OCI-LY3 (cell line): ENCODE measurements around the gene SYNPO2.
"Not testable (repeated sequence)": the region's sequence is repeated elsewhere in the genome, so short reads cannot be mapped to it uniquely, and the experiment has no call there.

Source experiments
- H2AFZ ChIP-seq: fragments of 200-600, 300-600 bp; shearing (Covaris generic); 2 replicates; pipeline ENCODE4 v1.6.0; 2014; ENCODE audit warnings: antibody characterized with exemption, low read depth, low read length
- H3K27ac ChIP-seq: fragments of 200-600, 300-600 bp; sonication (generic); 2 replicates; pipeline ENCODE4 v1.5.1; 2014; ENCODE audit warnings: mild to moderate bottlenecking, low read length, moderate library complexity, mixed read lengths
- H3K27me3 ChIP-seq: fragments of 200-600, 300-600 bp; sonication (generic); 2 replicates; pipeline ENCODE4 v1.6.1; 2014; ENCODE audit warnings: low read depth, low read length, mixed read lengths
- H3K36me3 ChIP-seq: fragments of 200-600, 300-600 bp; sonication (generic); replicated peaks from 2 replicates; pipeline ENCODE3; 2014; ENCODE audit warnings: low read depth, low read length, mixed read lengths
- H3K4me1 ChIP-seq: fragments of 300-600, 200-600 bp; sonication (generic); 2 replicates; pipeline ENCODE4 v1.6.1; 2014; ENCODE audit warnings: low read length, mixed read lengths
- H3K4me2 ChIP-seq: fragments of 200-600, 300-600 bp; sonication (generic); 2 replicates; pipeline ENCODE4 v1.6.1; 2014; ENCODE audit warnings: low read length, mixed read lengths
- H3K4me3 ChIP-seq: fragments of 300-600, 200-600 bp; sonication (generic); 2 replicates; pipeline ENCODE4 v1.5.1; 2014; ENCODE audit warnings: antibody characterized with exemption, mild to moderate bottlenecking, low read length, moderate library complexity
- H3K79me2 ChIP-seq: fragments of 300-600, 200-600 bp; shearing (Covaris generic); 2 replicates; pipeline ENCODE4 v1.6.1; 2014; ENCODE audit warnings: mild to moderate bottlenecking, low read length, mixed read lengths
- H3K9ac ChIP-seq: fragments of 300-600, 200-600 bp; shearing (Covaris generic); 2 replicates; pipeline ENCODE4 v1.6.0; 2014; ENCODE audit warnings: mild to moderate bottlenecking, low read length, moderate library complexity
- H3K9me3 ChIP-seq: fragments of 200-600, 300-600 bp; shearing (Covaris generic); 2 replicates; pipeline ENCODE4 v1.6.1; 2014; ENCODE audit warnings: low read length, mixed read lengths; ENCODE audit not compliant: insufficient read depth
- H4K20me1 ChIP-seq: fragments of 200-600, 300-600 bp; sonication (generic); 2 replicates; pipeline ENCODE4 v1.6.1; 2016; ENCODE audit warnings: low read length, mixed read lengths; ENCODE audit not compliant: insufficient read depth
- EZH2phosphoT487 ChIP-seq: fragments of 200-600 bp; shearing (Covaris generic); IDR thresholded peaks from 2 replicates; pipeline ENCODE4 v1.6.1; 2018; ENCODE audit warnings: antibody characterized with exemption, mixed run types, low read depth
- TF ChIP-seq, protein P1 (sequence below): fragments of 200-600, 300-600 bp; sonication (generic); IDR thresholded peaks from 2 replicates; pipeline ENCODE4 v1.5.1; 2014; ENCODE audit warnings: antibody characterized with exemption, low read length, low read depth

The SYNPO2 gene

DNA sequence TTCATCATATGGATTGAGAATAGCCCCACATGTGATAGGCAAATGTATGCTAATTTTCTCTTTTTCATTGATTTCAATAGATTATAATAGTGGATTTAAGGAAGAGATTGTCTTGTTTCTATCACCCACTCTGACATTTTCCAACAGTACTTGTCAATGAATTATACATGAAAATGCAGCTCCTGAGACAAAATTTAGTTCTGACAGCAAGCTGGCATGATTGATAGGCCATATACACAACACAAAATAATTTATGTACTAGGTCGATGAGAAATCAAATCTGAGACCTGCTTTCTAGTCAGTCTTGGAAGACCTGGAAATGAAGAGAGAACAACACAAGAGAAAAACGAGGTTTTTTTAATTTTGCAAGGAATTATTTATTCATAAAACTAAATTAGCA lies 129.0 kb downstream of the SYNPO2 start:
- H4K20me1 ChIP-seq: no peaks in the 10 kb centered on the region
- H3K4me1 ChIP-seq: no peaks in the 10 kb centered on the region
- H3K79me2 ChIP-seq: no peaks in the 10 kb centered on the region
- no peak overlapping the region for H3K27ac ChIP-seq
- TF ChIP-seq, protein P1, sequence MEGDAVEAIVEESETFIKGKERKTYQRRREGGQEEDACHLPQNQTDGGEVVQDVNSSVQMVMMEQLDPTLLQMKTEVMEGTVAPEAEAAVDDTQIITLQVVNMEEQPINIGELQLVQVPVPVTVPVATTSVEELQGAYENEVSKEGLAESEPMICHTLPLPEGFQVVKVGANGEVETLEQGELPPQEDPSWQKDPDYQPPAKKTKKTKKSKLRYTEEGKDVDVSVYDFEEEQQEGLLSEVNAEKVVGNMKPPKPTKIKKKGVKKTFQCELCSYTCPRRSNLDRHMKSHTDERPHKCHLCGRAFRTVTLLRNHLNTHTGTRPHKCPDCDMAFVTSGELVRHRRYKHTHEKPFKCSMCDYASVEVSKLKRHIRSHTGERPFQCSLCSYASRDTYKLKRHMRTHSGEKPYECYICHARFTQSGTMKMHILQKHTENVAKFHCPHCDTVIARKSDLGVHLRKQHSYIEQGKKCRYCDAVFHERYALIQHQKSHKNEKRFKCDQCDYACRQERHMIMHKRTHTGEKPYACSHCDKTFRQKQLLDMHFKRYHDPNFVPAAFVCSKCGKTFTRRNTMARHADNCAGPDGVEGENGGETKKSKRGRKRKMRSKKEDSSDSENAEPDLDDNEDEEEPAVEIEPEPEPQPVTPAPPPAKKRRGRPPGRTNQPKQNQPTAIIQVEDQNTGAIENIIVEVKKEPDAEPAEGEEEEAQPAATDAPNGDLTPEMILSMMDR: no peak
- TF ChIP-seq EZH2phosphoT487: no peak
- no peaks in the 10 kb centered on the region for H3K9me3 ChIP-seq
- no peaks in the 10 kb centered on the region for H3K27me3 ChIP-seq
- no peak overlapping the region for H3K9ac ChIP-seq
- no peaks in the 10 kb centered on the region for H3K36me3 ChIP-seq
- no peak overlapping the region for H3K4me3 ChIP-seq
- no peak overlapping the region for H3K4me2 ChIP-seq
- no peak overlapping the region for H2AFZ ChIP-seq

DNA sequence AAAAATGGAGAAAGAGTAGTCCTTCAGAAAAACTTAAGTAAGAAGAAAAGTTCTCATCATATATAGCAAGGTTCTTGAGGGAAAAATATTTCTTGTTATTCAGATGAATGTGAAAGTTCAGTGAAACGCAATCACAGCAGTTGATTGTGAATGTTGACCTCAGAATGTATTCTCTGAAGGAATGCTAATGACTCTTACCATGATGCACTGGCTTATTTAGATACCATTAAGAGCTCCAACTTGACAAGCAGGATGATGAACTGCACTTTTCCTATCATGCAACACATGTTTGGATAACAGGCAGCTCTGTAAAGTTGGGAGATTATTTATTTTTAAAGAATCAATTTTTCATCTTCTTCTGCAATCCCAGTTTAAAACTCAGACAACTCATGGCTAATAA lies 131.5 kb downstream of the SYNPO2 start:
- Histone ChIP-seq H3K4me1 (no peaks in the 10 kb centered on the region), H2AFZ (no peak overlapping the region), H3K36me3 (no peaks in the 10 kb centered on the region), H3K4me2 (no peak overlapping the region), H4K20me1 (no peaks in the 10 kb centered on the region), H3K4me3 (no peak overlapping the region), H3K9ac (no peak overlapping the region), H3K27ac (no peak overlapping the region), H3K27me3 (no peaks in the 10 kb centered on the region), H3K79me2 (no peaks in the 10 kb centered on the region), H3K9me3 (no peaks in the 10 kb centered on the region)
- TF ChIP-seq EZH2phosphoT487: no peak
- TF ChIP-seq, protein P1: no peak

- H4K20me1 ChIP-seq, H3K4me3 ChIP-seq, H3K27me3 ChIP-seq, H3K9me3 ChIP-seq, H3K4me1 ChIP-seq, H2AFZ ChIP-seq, H3K79me2 ChIP-seq, H3K36me3 ChIP-seq, H3K9ac ChIP-seq, H3K4me2 ChIP-seq, H3K27ac ChIP-seq: not testable (repeated sequence)
These were observed 133.9 kb downstream of the SYNPO2 start for GRCh38 chr4:119022520-119022919.

DNA sequence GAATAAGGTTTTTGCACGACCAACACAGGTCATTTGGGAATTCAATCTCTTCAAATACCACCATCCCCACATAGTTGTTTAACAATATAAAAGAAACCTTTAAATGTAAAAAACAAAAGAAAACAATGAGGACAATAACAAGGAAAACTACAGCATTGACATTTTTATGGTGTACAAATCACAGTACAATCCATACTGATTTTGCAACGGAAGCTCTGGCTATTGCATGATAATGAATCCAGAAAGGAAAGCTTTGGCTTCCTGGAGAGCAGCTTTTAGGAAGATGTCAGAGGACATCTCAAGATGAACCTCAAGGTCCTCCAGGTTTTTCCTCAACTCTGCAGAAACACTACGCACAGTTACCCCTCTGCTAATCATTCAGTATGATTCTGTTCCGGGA lies 135.4 kb downstream of the SYNPO2 start:
- no peak overlapping the region for H3K27ac ChIP-seq
- H2AFZ ChIP-seq: no peak overlapping the region
- H3K4me3 ChIP-seq: no peak overlapping the region
- H3K79me2 ChIP-seq: no peaks in the 10 kb centered on the region
- TF ChIP-seq, protein P1: no peak
- no peak for TF ChIP-seq EZH2phosphoT487
- H3K27me3 ChIP-seq: no peaks in the 10 kb centered on the region
- no peak overlapping the region for H3K9ac ChIP-seq
- peaks cover 9% of the 10 kb centered on the region for H3K4me1 ChIP-seq
- no peak overlapping the region for H3K4me2 ChIP-seq
- H3K9me3 ChIP-seq: no peaks in the 10 kb centered on the region
- H4K20me1 ChIP-seq: no peaks in the 10 kb centered on the region
- no peaks in the 10 kb centered on the region for H3K36me3 ChIP-seq

GRCh38 chr4:119025420-119025819 lies 136.8 kb downstream of the SYNPO2 start:
- H3K79me2 ChIP-seq: no peaks in the 10 kb centered on the region
- H3K4me3 ChIP-seq: no peak overlapping the region
- no peaks in the 10 kb centered on the region for H4K20me1 ChIP-seq
- no peak for TF ChIP-seq EZH2phosphoT487
- TF ChIP-seq, protein P1: no peak
- no peaks in the 10 kb centered on the region for H3K27me3 ChIP-seq
- no peak overlapping the region for H3K27ac ChIP-seq
- no peaks in the 10 kb centered on the region for H3K9me3 ChIP-seq
- no peaks in the 10 kb centered on the region for H3K36me3 ChIP-seq
- H2AFZ ChIP-seq: peak overlapping the region; percentile 47; the same call in 1 of the 2 replicates
- peak overlapping the region; percentile 29; the same call in 1 of the 2 replicates for H3K4me2 ChIP-seq
- peaks cover 9% of the 10 kb centered on the region for H3K4me1 ChIP-seq
- H3K9ac ChIP-seq: no peak overlapping the region
